Measurements from ENCODE around the gene ARHGEF7. TPM values are rescaled to one million over a fixed set of nuclear protein-coding genes. Genes with fewer than 3 reads are reported as not detected.

Gene ARHGEF7
- total RNA-seq, 1 experiment from 2014 or later: 46.2 TPM

GRCh38 chr13:111312944-111313590, 198.0 kb downstream of the ARHGEF7 start:
- H3K4me1 ChIP-seq (ENCODE audit: control insufficient read depth in 1 of 2, insufficient read depth in 2 of 2, low read length in 2 of 2): no peaks in the 10 kb centered on the region
- no TSS peak for BruUV-seq (replicated peaks)
- intact Hi-C loops (cut with micrococcal nuclease): loop anchor here (10.0 kb wide), 1 partner anchor 58 kb away; no protein-coding TSS in a partner anchor
- no peak overlapping the region for H2AFZ ChIP-seq (ENCODE audit: low read depth, low read length, poor library complexity, severe bottlenecking)
- H4K20me1 ChIP-seq (ENCODE audit: insufficient read depth): no peaks in the 10 kb centered on the region
- no peak overlapping the region for H3K27ac ChIP-seq (ENCODE audit: low read depth, low read length)
- H3K36me3 ChIP-seq (ENCODE audit: control insufficient read depth in 1 of 2, insufficient read depth in 2 of 2, low read length in 2 of 2): no peaks in the 10 kb centered on the region
- no peak overlapping the region for H3K4me2 ChIP-seq (ENCODE audit: low read length)
- POLR2A ChIA-PET: no interaction called here
- no peaks in the 10 kb centered on the region; a peak in 2 of 4 replicates for H3K9me3 ChIP-seq (ENCODE audit: control insufficient read depth in 1 of 2, insufficient read depth in 1 of 2, low read depth in 1 of 2, low read length in 2 of 2)
- CTCF ChIA-PET: no interaction called here
- DNase-seq (ENCODE audit: low read depth, low spot score) (no peak), ATAC-seq (no peak)
- RAD21 ChIA-PET (ENCODE audit: low non-redundant PET in 1 of 2, low total read pairs in 2 of 2, uncharacterized antibody in 2 of 2, unreplicated experiment in 2 of 2): no interaction called here
- no peaks in the 10 kb centered on the region for H3K27me3 ChIP-seq (ENCODE audit: insufficient read depth, low read length)
- H3K9ac ChIP-seq (ENCODE audit: low read length): no peak overlapping the region
- H3K79me2 ChIP-seq (ENCODE audit: insufficient read depth, low read length): no peaks in the 10 kb centered on the region
- H3K4me3 ChIP-seq (replicated peaks in 1 of 2; ENCODE audit: low read depth in 1 of 2, low read length in 2 of 2): no peak overlapping the region
- no peak for TF ChIP-seq ZFX (IDR thresholded peaks at IDR 0.05)
- no peak for TF ChIP-seq SRF (IDR thresholded peaks at IDR 0.05; ENCODE audit: low read depth)
- TF ChIP-seq ZBTB33 (IDR thresholded peaks at IDR 0.05; ENCODE audit: extremely low read depth, insufficient replicate concordance, low read length): no peak
- no peak for TF ChIP-seq CBX3 (IDR thresholded peaks at IDR 0.05; ENCODE audit: low read depth)
- TF ChIP-seq TCF7L2 (IDR thresholded peaks at IDR 0.05; ENCODE audit: borderline replicate concordance, extremely low read depth, insufficient read depth, insufficient read length): no peak
- TF ChIP-seq ATF3 (IDR thresholded peaks at IDR 0.05): no peak
- TF ChIP-seq SP1 (IDR thresholded peaks at IDR 0.05; ENCODE audit: low read depth): no peak
- TF ChIP-seq SIN3A (IDR thresholded peaks at IDR 0.05; ENCODE audit: low read depth): no peak
- no peak for TF ChIP-seq ZNF274 (IDR thresholded peaks at IDR 0.05; ENCODE audit: low read depth, low read length)
- TF ChIP-seq POLR2A (IDR thresholded peaks at IDR 0.05; ENCODE audit: borderline replicate concordance, extremely low read depth, insufficient read depth, insufficient read length): no peak
- no peak for TF ChIP-seq EZH2phosphoT487 (IDR thresholded peaks at IDR 0.05; ENCODE audit: borderline replicate concordance)
- no peak for TF ChIP-seq EZH2 (IDR thresholded peaks at IDR 0.05)
- H3K9me2 ChIP-seq (ENCODE audit: insufficient read depth): no peaks in the 10 kb centered on the region
